Measurements from ENCODE around the gene C2CD2.

- no peak for TF ChIP-seq CTCF (IDR thresholded peaks at IDR 0.05; ENCODE audit: insufficient read depth, low read length)
- TF ChIP-seq POLR2AphosphoS5 (IDR thresholded peaks at IDR 0.05; ENCODE audit: low read depth) = no peak
- TF ChIP-seq SPI1 (IDR thresholded peaks at IDR 0.05; ENCODE audit: borderline replicate concordance, low read depth) = no peak
- no peak for TF ChIP-seq GABPA (IDR thresholded peaks at IDR 0.05; ENCODE audit: low read depth)
- TF ChIP-seq REST (IDR thresholded peaks at IDR 0.05; ENCODE audit: insufficient replicate concordance, low read depth) = no peak
Observed at GRCh38 chr21:41892726-41893125, 61.1 kb downstream of the C2CD2 start.
